Colonic mucosa (tissue), 4 donors: Measurements from ENCODE around the gene CEMIP. TPM values are rescaled to one million over a fixed set of nuclear protein-coding genes. Genes with fewer than 3 reads are reported as not detected.

Experiments used
- DNase-seq: peaks from one replicate; pipeline ENCODE4 v3.0.0-alpha.2; 2020
- H3K27ac ChIP-seq: fragments of 200-600 bp; one replicate; pipeline ENCODE4 v1.8.0; 2021
- H3K27me3 ChIP-seq: fragments of 200-600 bp; one replicate; pipeline ENCODE4 v1.8.0; 2021
- H3K36me3 ChIP-seq: fragments of 200-600 bp; one replicate; pipeline ENCODE4 v1.8.0; 2021
- H3K4me1 ChIP-seq: fragments of 200-600 bp; one replicate; pipeline ENCODE4 v1.8.0; 2021; ENCODE audit warnings: mild to moderate bottlenecking
- H3K4me3 ChIP-seq: fragments of 200-600 bp; one replicate; pipeline ENCODE4 v1.8.0; 2021
- H3K9ac ChIP-seq, 2 donors: one replicate each; pipeline ENCODE4 v1.7.0; 2013; ENCODE audit warnings: control low read depth in 2 of 2, low read depth in 2 of 2, low read length in 2 of 2
- H3K9me3 ChIP-seq: fragments of 200-600 bp; one replicate; pipeline ENCODE4 v1.8.0; 2021
- CTCF ChIP-seq: fragments of 200-600 bp; IDR thresholded peaks from one replicate; pipeline ENCODE4 v1.8.0; 2022; ENCODE audit warnings: antibody characterized with exemption, mild to moderate bottlenecking
- intact Hi-C: fragments of 100-400 bp; cut with DNase I; formaldehyde crosslinking; loops from one replicate; pipeline ENCODE4 v1.14.1; 2022
- total RNA-seq, 2 donors: library from RNA; stranded (reverse); fragmentation: NEBNext Ultra II Directional in 1 of 2; extraction: Animal tissue kit (Norgen Biotek cat#: 25700) in 1 of 2; gene quantifications; one replicate each; pipeline ENCODE4 v1.2.1, GENCODE V29; 2021
- donor health status: healthy.
- donor health status: DM: no; HTN: no; CAD: no.
- donor health status: DM: no; HTN: no; CAD: no.

CEMIP gene
- total RNA-seq, 2 donors from 2014 or later = 2.1 to 2.9 TPM

- H3K4me3 ChIP-seq = no peak overlapping the region
- intact Hi-C loops = no loop called here
- DNase-seq = no peak
These were observed 116.8 kb downstream of the CEMIP start for GRCh38 chr15:80895965-80896364.

GRCh38 chr15:80898040-80898439 is 118.9 kb downstream of the CEMIP start:
- no peak for DNase-seq
- H3K9ac ChIP-seq = no peak overlapping the region
- H3K27me3 ChIP-seq = no peaks in the 10 kb centered on the region
- TF ChIP-seq CTCF = no peak
- H3K4me3 ChIP-seq = no peak overlapping the region
- no peak overlapping the region for H3K27ac ChIP-seq
- H3K9me3 ChIP-seq = no peaks in the 10 kb centered on the region
- no peaks in the 10 kb centered on the region for H3K4me1 ChIP-seq
- intact Hi-C loops = no loop called here
- H3K36me3 ChIP-seq = no peaks in the 10 kb centered on the region

More at GRCh38 chr15:80895965-80896364, 116.8 kb downstream of the CEMIP start:
- Histone ChIP-seq H3K9ac (no peak overlapping the region), H3K27ac (no peak overlapping the region), H3K9me3 (no peaks in the 10 kb centered on the region), H3K27me3 (no peaks in the 10 kb centered on the region), H3K4me1 (no peaks in the 10 kb centered on the region), H3K36me3 (no peaks in the 10 kb centered on the region)
- no peak for TF ChIP-seq CTCF

GRCh38 chr15:80902298-80902801 is 123.2 kb downstream of the CEMIP start:
- TF ChIP-seq CTCF = no peak
- intact Hi-C loops = no loop called here
- Histone ChIP-seq H3K4me1 (no peaks in the 10 kb centered on the region), H3K27ac (no peak overlapping the region), H3K36me3 (no peaks in the 10 kb centered on the region), H3K9me3 (no peaks in the 10 kb centered on the region), H3K9ac (no peak overlapping the region), H3K27me3 (no peaks in the 10 kb centered on the region), H3K4me3 (no peak overlapping the region)
- no peak for DNase-seq

GRCh38 chr15:80904998-80905397 is 125.8 kb downstream of the CEMIP start:
- Histone ChIP-seq H3K9me3 (no peaks in the 10 kb centered on the region), H3K4me1 (no peaks in the 10 kb centered on the region), H3K9ac (no peak overlapping the region), H3K36me3 (no peaks in the 10 kb centered on the region), H3K27me3 (no peaks in the 10 kb centered on the region), H3K4me3 (no peak overlapping the region), H3K27ac (no peak overlapping the region)
- DNase-seq = no peak
- no peak for TF ChIP-seq CTCF
- intact Hi-C loops = no loop called here

GRCh38 chr15:80906159-80906766 is 127.1 kb downstream of the CEMIP start:
- H3K4me3 ChIP-seq = no peak overlapping the region
- no peaks in the 10 kb centered on the region for H3K27me3 ChIP-seq
- intact Hi-C loops = no loop called here
- TF ChIP-seq CTCF = no peak
- no peaks in the 10 kb centered on the region for H3K4me1 ChIP-seq
- H3K9ac ChIP-seq = no peak overlapping the region
- no peak for DNase-seq
- no peaks in the 10 kb centered on the region for H3K36me3 ChIP-seq
- no peak overlapping the region for H3K27ac ChIP-seq
- H3K9me3 ChIP-seq = no peaks in the 10 kb centered on the region
